H9 (cell line): ENCODE data around the gene MMP17. TPM values are rescaled to one million over a fixed set of nuclear protein-coding genes. Genes with fewer than 3 reads are reported as not detected.

Experiments used
- DNase-seq: peaks from one replicate; pipeline ENCODE4 v3.0.0-alpha.2; 2017
- H2AFZ ChIP-seq: one replicate; pipeline ENCODE4 v1.6.1; 2013; ENCODE audit warnings: mild to moderate bottlenecking, low read length, control low read depth, moderate library complexity
- H2AK5ac ChIP-seq: 2 replicates; pipeline ENCODE4 v1.6.1; 2013; ENCODE audit warnings: low read length, control low read depth, mixed read lengths; ENCODE audit not compliant: insufficient read length
- H2BK120ac ChIP-seq: one replicate; pipeline ENCODE4 v1.6.1; 2013; ENCODE audit warnings: low read depth, mild to moderate bottlenecking, low read length, control low read depth, inconsistent platforms; ENCODE audit not compliant: poor library complexity, severe bottlenecking
- H2BK12ac ChIP-seq: 2 replicates; pipeline ENCODE4 v1.6.1; 2013; ENCODE audit warnings: low read length, control low read depth, mixed read lengths, low read depth; ENCODE audit not compliant: insufficient read length
- H2BK15ac ChIP-seq: 2 replicates; pipeline ENCODE4 v1.6.1; 2013; ENCODE audit warnings: low read depth, low read length, control low read depth
- H2BK20ac ChIP-seq: one replicate; pipeline ENCODE4 v1.6.1; 2013; ENCODE audit warnings: low read depth, mild to moderate bottlenecking, low read length, control low read depth, inconsistent platforms; ENCODE audit not compliant: poor library complexity, severe bottlenecking
- H2BK5ac ChIP-seq: 2 replicates; pipeline ENCODE4 v1.6.1; 2013; ENCODE audit warnings: low read length, control low read depth, mixed read lengths; ENCODE audit not compliant: insufficient read length
- H3K14ac ChIP-seq: 2 replicates; pipeline ENCODE4 v1.6.1; 2013; ENCODE audit warnings: low read length, control low read depth; ENCODE audit not compliant: insufficient read depth
- H3K18ac ChIP-seq: 2 replicates; pipeline ENCODE4 v1.6.1; 2013; ENCODE audit warnings: low read depth, mild to moderate bottlenecking, mixed read lengths, low read length, control low read depth; ENCODE audit not compliant: insufficient read length
- H3K23ac ChIP-seq: 2 replicates; pipeline ENCODE4 v1.6.1; 2013; ENCODE audit warnings: low read length, control low read depth, mixed read lengths, low read depth; ENCODE audit not compliant: insufficient read length
- H3K23me2 ChIP-seq: 2 replicates; pipeline ENCODE4 v1.6.1; 2013; ENCODE audit warnings: low read depth, mild to moderate bottlenecking, mixed read lengths, low read length, control low read depth; ENCODE audit not compliant: insufficient read length, poor library complexity, severe bottlenecking
- H3K27ac ChIP-seq: 2 replicates; pipeline ENCODE4 v1.5.1; 2013; ENCODE audit warnings: low read length, control low read depth, mixed read lengths, low read depth; ENCODE audit not compliant: insufficient read length
- H3K27me3 ChIP-seq: 2 replicates; pipeline ENCODE4 v1.6.1; 2013; ENCODE audit warnings: low read length, control low read depth, inconsistent platforms; ENCODE audit not compliant: insufficient read depth
- H3K4ac ChIP-seq: 2 replicates; pipeline ENCODE4 v1.6.1; 2013; ENCODE audit warnings: low read depth, mild to moderate bottlenecking, control low read depth, inconsistent platforms, low read length, moderate library complexity
- H3K4me1 ChIP-seq: 2 replicates; pipeline ENCODE4 v1.6.1; 2013; ENCODE audit warnings: low read length, control low read depth, inconsistent platforms; ENCODE audit not compliant: insufficient read depth
- H3K4me2 ChIP-seq: 2 replicates; pipeline ENCODE4 v1.6.1; 2013; ENCODE audit warnings: low read length, control low read depth, mixed read lengths; ENCODE audit not compliant: insufficient read length, insufficient read depth
- H3K56ac ChIP-seq: 2 replicates; pipeline ENCODE4 v1.6.1; 2013; ENCODE audit warnings: low read depth, mild to moderate bottlenecking, mixed read lengths, low read length, control low read depth; ENCODE audit not compliant: insufficient read length
- H3K79me1 ChIP-seq: 2 replicates; pipeline ENCODE4 v1.6.1; 2013; ENCODE audit warnings: low read depth, mild to moderate bottlenecking, moderate library complexity, low read length, control low read depth, inconsistent platforms; ENCODE audit not compliant: insufficient read depth, poor library complexity, severe bottlenecking
- H3K79me2 ChIP-seq: 2 replicates; pipeline ENCODE4 v1.6.1; 2013; ENCODE audit warnings: low read length, control low read depth, inconsistent platforms; ENCODE audit not compliant: insufficient read depth
- H3K9ac ChIP-seq: 2 replicates; pipeline ENCODE4 v1.6.1; 2013; ENCODE audit warnings: low read length, control low read depth, mixed read lengths; ENCODE audit not compliant: insufficient read length; ENCODE audit errors: extremely low read depth
- H3K9me3 ChIP-seq: one replicate; pipeline ENCODE4 v1.6.1; 2013; ENCODE audit warnings: low read depth, low read length, inconsistent platforms; ENCODE audit not compliant: control insufficient read depth
- H3T11ph ChIP-seq: one replicate; pipeline ENCODE4 v1.6.1; 2013; ENCODE audit warnings: mild to moderate bottlenecking, low read length, control low read depth, inconsistent platforms
- H4K20me1 ChIP-seq: one replicate; pipeline ENCODE4 v1.6.1; 2013; ENCODE audit not compliant: control insufficient read depth, insufficient read length, insufficient read depth
- H4K5ac ChIP-seq: 2 replicates; pipeline ENCODE4 v1.6.1; 2013; ENCODE audit warnings: low read depth, mild to moderate bottlenecking, mixed read lengths, low read length, control low read depth; ENCODE audit not compliant: insufficient read length
- H4K8ac ChIP-seq: replicated peaks from 2 replicates; pipeline ENCODE4 v1.6.1; 2013; ENCODE audit warnings: low read length, control low read depth, mixed read lengths, low read depth; ENCODE audit not compliant: insufficient read length
- H4K91ac ChIP-seq: 2 replicates; pipeline ENCODE4 v1.6.1; 2013; ENCODE audit warnings: low read depth, mild to moderate bottlenecking, moderate library complexity, mixed read lengths, low read length, control low read depth; ENCODE audit not compliant: insufficient read length
- H3K27ac Mint-ChIP-seq, 3 experiments: 2 replicates in 2 of 3; 3 replicates in 1 of 3; pipeline ENCODE4 v1.8.0; 2020 to 2021; ENCODE audit warnings: mixed read lengths in 3 of 3, mild to moderate bottlenecking in 1 of 3, moderate library complexity in 1 of 3
- H3K27me3 Mint-ChIP-seq: 2 replicates; pipeline ENCODE4 v1.8.0; 2021; ENCODE audit warnings: low read depth, mild to moderate bottlenecking, moderate library complexity, mixed read lengths
- H3K36me3 Mint-ChIP-seq, 3 experiments: 2 replicates in 2 of 3; 3 replicates in 1 of 3; pipeline ENCODE4 v1.8.0; 2020 to 2021; ENCODE audit warnings: low read depth in 3 of 3, mixed read lengths in 3 of 3; ENCODE audit not compliant: insufficient read depth in 1 of 3
- H3K4me1 Mint-ChIP-seq, 2 experiments: 2 replicates each; pipeline ENCODE4 v1.8.0; 2020; ENCODE audit warnings: mixed read lengths in 2 of 2
- H3K4me3 Mint-ChIP-seq, 2 experiments: 2 replicates in 1 of 2; 3 replicates in 1 of 2; pipeline ENCODE4 v1.8.0; 2020 to 2021; ENCODE audit warnings: mild to moderate bottlenecking in 2 of 2, mixed read lengths in 2 of 2, moderate library complexity in 1 of 2
- H3K9me3 Mint-ChIP-seq, 2 experiments: 2 replicates in 1 of 2; 3 replicates in 1 of 2; pipeline ENCODE4 v1.8.0; 2020; ENCODE audit warnings: mild to moderate bottlenecking in 2 of 2, mixed read lengths in 2 of 2, moderate library complexity in 1 of 2
- CTCF ChIP-seq: fragments of 200-600 bp; sonication (generic); conservative IDR thresholded peaks from 3 replicates; pipeline ENCODE4 v1.8.0; 2021; ENCODE audit warnings: antibody characterized with exemption, mild to moderate bottlenecking
- WGBS: extraction: QIAGEN DNeasy Blood & Tissue Kit; methylation state at CpG from one replicate; pipeline ENCODE4 v1.1.7; 2013; ENCODE audit warnings: missing lambda C conversion rate, low lambda C conversion rate, mixed read lengths; ENCODE audit not compliant: insufficient read length; ENCODE audit errors: extremely low coverage; 5-methylcytosine and 5-hydroxymethylcytosine counted together
- total RNA-seq: library from RNA; stranded (reverse); gene quantifications from 2 replicates; pipeline ENCODE4 v1.2.1, GENCODE V29; 2021

MMP17 gene
- total RNA-seq, 1 experiment from 2014 or later = 14.8 TPM

- no CpG with 5 or more reads among the region's 5 CpGs for WGBS
- no peaks in the 10 kb centered on the region for H3K79me1 ChIP-seq
- no peak overlapping the region for H4K91ac ChIP-seq
- no peaks in the 10 kb centered on the region for H3K9me3 ChIP-seq
- Mint-ChIP-seq H3K36me3 (peaks cover 5 to 20% (median 5%) of the 10 kb centered on the region in 3 experiments; a peak in 6 of 7 replicates), H3K4me1 (peaks cover 2 to 9% of the 10 kb centered on the region in 2 experiments; a peak in 3 of 4 replicates), H3K9me3 (peaks cover 19 to 22% of the 10 kb centered on the region in 2 experiments), H3K4me3 (no peak overlapping the region), H3K27me3 (no peaks in the 10 kb centered on the region; the same call in 1 of the 2 replicates), H3K27ac (no peak overlapping the region)
- no peak overlapping the region for H3K9ac ChIP-seq
- H3K27me3 ChIP-seq = no peaks in the 10 kb centered on the region
- no peak overlapping the region for H3K18ac ChIP-seq
- no peak overlapping the region for H3K27ac ChIP-seq
- H4K8ac ChIP-seq = no peak overlapping the region
- no peak overlapping the region for H2AFZ ChIP-seq
- H3K23ac ChIP-seq = no peak overlapping the region
- H3K23me2 ChIP-seq = no peaks in the 10 kb centered on the region
- no peak overlapping the region for H3K14ac ChIP-seq
- no peak overlapping the region for H2BK15ac ChIP-seq
- no peak overlapping the region for H2BK5ac ChIP-seq
- H3K4me2 ChIP-seq = no peak overlapping the region
- no peak overlapping the region for H3T11ph ChIP-seq
- no peak overlapping the region for H2AK5ac ChIP-seq
- H2BK20ac ChIP-seq = no peak overlapping the region
- H3K4me1 ChIP-seq = no peaks in the 10 kb centered on the region
- H2BK12ac ChIP-seq = no peak overlapping the region
- no peak overlapping the region for H3K4ac ChIP-seq
- H4K5ac ChIP-seq = no peak overlapping the region
- no peaks in the 10 kb centered on the region for H3K79me2 ChIP-seq
- H4K20me1 ChIP-seq = no peaks in the 10 kb centered on the region
- TF ChIP-seq CTCF = no peak
- H3K56ac ChIP-seq = no peak overlapping the region
- DNase-seq = no peak
- H2BK120ac ChIP-seq = no peak overlapping the region
Measured at GRCh38 chr12:131816495-131816894, 11.7 kb upstream of the MMP17 start.
